Calu3 (cell line): ENCODE data around the gene SULT4A1. TPM values are rescaled to one million over a fixed set of nuclear protein-coding genes. Genes with fewer than 3 reads are reported as not detected.
A peak's percentile ranks its signal among the peaks of the same experiment; 100 is the strongest.

Source experiments
- BruUV-seq: library from RNA; stranded (reverse); fragments of 400-500 nt; replicated peaks from 2 replicates; lab custom pipeline; 2021; lab: Mats Ljungman, UMichigan
- CTCF ChIA-PET: fragments of 300-600 bp; sonication (Branson Sonifier 250); formaldehyde crosslinking; loops from one replicate; lab custom pipeline; 2022; ENCODE audit warnings: antibody characterized with exemption; lab: Charles Lee
- DNase-seq: peaks from one replicate; pipeline ENCODE4 v3.0.0; 2022
- H3K27ac Mint-ChIP-seq: one replicate; pipeline ENCODE4 v1.8.0; 2022; ENCODE audit warnings: mixed read lengths; ENCODE audit not compliant: unreplicated experiment
- H3K27me3 Mint-ChIP-seq: one replicate; pipeline ENCODE4 v1.8.0; 2022; ENCODE audit warnings: mixed read lengths; ENCODE audit not compliant: unreplicated experiment
- H3K36me3 Mint-ChIP-seq: one replicate; pipeline ENCODE4 v1.8.0; 2022; ENCODE audit warnings: mild to moderate bottlenecking, moderate library complexity, mixed read lengths; ENCODE audit not compliant: insufficient read depth, unreplicated experiment
- H3K4me1 Mint-ChIP-seq: one replicate; pipeline ENCODE4 v1.8.0; 2022; ENCODE audit warnings: mild to moderate bottlenecking, low read depth, mixed read lengths; ENCODE audit not compliant: unreplicated experiment
- H3K4me3 Mint-ChIP-seq: one replicate; pipeline ENCODE4 v1.8.0; 2022; ENCODE audit warnings: mild to moderate bottlenecking, low read depth, moderate library complexity, mixed read lengths; ENCODE audit not compliant: unreplicated experiment
- H3K9me3 Mint-ChIP-seq: one replicate; pipeline ENCODE4 v1.8.0; 2022; ENCODE audit warnings: low read depth, mixed read lengths; ENCODE audit not compliant: unreplicated experiment
- intact Hi-C: fragments of 100-400 bp; cut with micrococcal nuclease; formaldehyde crosslinking; loops from one replicate; pipeline ENCODE4 v1.10.0; 2022; ENCODE audit not compliant: unreplicated experiment
- total RNA-seq: library from RNA; stranded (reverse); gene quantifications from 2 replicates; pipeline ENCODE4 v1.2.3, GENCODE V29; 2022
- TF ChIP-seq, protein P1 (sequence below): fragments of 200-600 bp; IDR thresholded peaks from one replicate; pipeline ENCODE4 v1.8.0; 2022; ENCODE audit warnings: antibody characterized with exemption; ENCODE audit not compliant: unreplicated experiment

Gene SULT4A1
- total RNA-seq, 1 experiment from 2014 or later, result 9.1 TPM

DNA sequence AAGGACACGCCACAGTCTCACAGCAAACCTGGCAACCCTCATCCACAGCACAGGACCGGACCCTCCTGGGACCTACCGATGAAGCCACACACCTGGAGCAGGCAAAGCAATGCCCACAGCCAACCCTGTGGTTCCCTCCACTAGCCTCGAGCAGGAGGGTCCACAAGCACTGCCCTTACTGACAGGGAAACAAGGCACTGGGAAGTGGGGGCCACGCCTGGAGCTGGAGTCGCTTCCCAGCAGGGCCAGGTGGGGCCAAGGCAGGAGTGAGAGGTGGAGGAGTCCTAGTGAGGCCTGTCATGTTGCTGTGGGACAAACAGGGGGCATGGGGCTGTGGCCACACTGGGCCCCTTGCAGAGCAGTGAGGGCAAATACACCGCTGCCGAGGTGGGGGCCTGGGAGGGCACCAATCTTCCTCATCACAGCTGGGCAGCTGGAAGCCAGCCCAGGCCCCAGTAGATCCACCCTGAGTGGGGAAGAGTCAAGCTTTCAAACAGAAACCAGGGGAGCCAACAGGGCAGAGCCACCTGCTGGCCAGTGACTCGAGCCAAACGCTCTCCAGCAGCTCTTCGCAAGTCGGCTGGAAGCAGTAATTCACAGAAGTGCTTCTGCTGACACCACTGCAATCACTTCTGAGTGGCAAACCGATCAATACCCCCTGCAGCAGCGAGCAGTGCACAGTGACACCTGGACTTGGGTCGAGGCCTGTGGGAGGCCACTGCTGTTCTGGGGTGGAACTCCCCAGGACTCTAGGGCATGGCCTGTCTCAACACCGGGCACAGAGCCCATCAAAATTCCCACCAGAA is 13.7 kb downstream of the SULT4A1 start:
- CTCF ChIA-PET, result interaction anchor here (0.8 kb wide), 1 partner anchor 12 kb away, joined by 4 read pairs; no protein-coding TSS in a partner anchor
- no TSS peak for BruUV-seq
- Mint-ChIP-seq H3K4me3 (no peak overlapping the region), H3K27me3 (no peaks in the 10 kb centered on the region), H3K36me3 (peaks cover 9% of the 10 kb centered on the region), H3K9me3 (no peaks in the 10 kb centered on the region), H3K27ac (no peak overlapping the region), H3K4me1 (no peaks in the 10 kb centered on the region)
- intact Hi-C loops, result no loop called here
- TF ChIP-seq, protein P1, sequence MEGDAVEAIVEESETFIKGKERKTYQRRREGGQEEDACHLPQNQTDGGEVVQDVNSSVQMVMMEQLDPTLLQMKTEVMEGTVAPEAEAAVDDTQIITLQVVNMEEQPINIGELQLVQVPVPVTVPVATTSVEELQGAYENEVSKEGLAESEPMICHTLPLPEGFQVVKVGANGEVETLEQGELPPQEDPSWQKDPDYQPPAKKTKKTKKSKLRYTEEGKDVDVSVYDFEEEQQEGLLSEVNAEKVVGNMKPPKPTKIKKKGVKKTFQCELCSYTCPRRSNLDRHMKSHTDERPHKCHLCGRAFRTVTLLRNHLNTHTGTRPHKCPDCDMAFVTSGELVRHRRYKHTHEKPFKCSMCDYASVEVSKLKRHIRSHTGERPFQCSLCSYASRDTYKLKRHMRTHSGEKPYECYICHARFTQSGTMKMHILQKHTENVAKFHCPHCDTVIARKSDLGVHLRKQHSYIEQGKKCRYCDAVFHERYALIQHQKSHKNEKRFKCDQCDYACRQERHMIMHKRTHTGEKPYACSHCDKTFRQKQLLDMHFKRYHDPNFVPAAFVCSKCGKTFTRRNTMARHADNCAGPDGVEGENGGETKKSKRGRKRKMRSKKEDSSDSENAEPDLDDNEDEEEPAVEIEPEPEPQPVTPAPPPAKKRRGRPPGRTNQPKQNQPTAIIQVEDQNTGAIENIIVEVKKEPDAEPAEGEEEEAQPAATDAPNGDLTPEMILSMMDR, result peak; percentile 37
- no peak for DNase-seq

GRCh38 chr22:43847376-43848289 is 14.7 kb downstream of the SULT4A1 start:
- Mint-ChIP-seq H3K36me3 (peaks cover 9% of the 10 kb centered on the region), H3K4me3 (no peak overlapping the region), H3K27ac (no peak overlapping the region), H3K4me1 (no peaks in the 10 kb centered on the region), H3K27me3 (no peaks in the 10 kb centered on the region), H3K9me3 (no peaks in the 10 kb centered on the region)
- intact Hi-C loops, result no loop called here
- BruUV-seq, result no TSS peak
- TF ChIP-seq, protein P1, result no peak
- no peak for DNase-seq
- CTCF ChIA-PET, result interaction anchor here (0.6 kb wide), 1 partner anchor 29 kb away, joined by 3 read pairs; no protein-coding TSS in a partner anchor

GRCh38 chr22:43846966-43847365 is 15.3 kb downstream of the SULT4A1 start:
- CTCF ChIA-PET, result no interaction called here
- TF ChIP-seq, protein P1, result no peak

GRCh38 chr22:43845981-43846380 is 16.3 kb downstream of the SULT4A1 start:
- BruUV-seq, result no TSS peak
- CTCF ChIA-PET, result no interaction called here
- Mint-ChIP-seq H3K4me3 (no peak overlapping the region), H3K4me1 (no peaks in the 10 kb centered on the region), H3K27me3 (no peaks in the 10 kb centered on the region), H3K9me3 (no peaks in the 10 kb centered on the region), H3K36me3 (peaks cover 9% of the 10 kb centered on the region), H3K27ac (no peak overlapping the region)
- no peak for DNase-seq
- TF ChIP-seq, protein P1, result no peak
- intact Hi-C loops, result no loop called here

More at GRCh38 chr22:43846966-43847365, 15.3 kb downstream of the SULT4A1 start:
- intact Hi-C loops, result no loop called here
- H3K9me3 Mint-ChIP-seq, result no peaks in the 10 kb centered on the region
- H3K4me3 Mint-ChIP-seq, result no peak overlapping the region
- H3K27ac Mint-ChIP-seq, result no peak overlapping the region
- H3K36me3 Mint-ChIP-seq, result peaks cover 9% of the 10 kb centered on the region
- no peaks in the 10 kb centered on the region for H3K27me3 Mint-ChIP-seq
- no peaks in the 10 kb centered on the region for H3K4me1 Mint-ChIP-seq
- no TSS peak for BruUV-seq
- no peak for DNase-seq
